ENCODE measurements around the gene EML2. TPM values are rescaled to one million over a fixed set of nuclear protein-coding genes. Genes with fewer than 3 reads are reported as not detected.

Gene EML2
- total RNA-seq, 1 donor from 2014 or later, result 13.0 TPM

Small RNA genes within 50 kb of the gene (small RNA-seq; reads per million reads assigned to genes)
- gene MIR642A (ENCODE audit: low replicate concordance) (0.11 reads per million), gene RN7SL836P (ENCODE audit: low replicate concordance) (not detected)

Other genes with a start within 250 kb of the EML2 start
- gene PPP1R13L, start 234.3 kb downstream of the EML2 start, total RNA-seq, result 0.49 TPM
- 4.2 TPM for gene POLR1G, start 232.8 kb downstream of the EML2 start, total RNA-seq
- 43.8 TPM for gene ERCC1, start 215.5 kb downstream of the EML2 start, total RNA-seq
- 0.49 TPM for gene FOSB, start 171.4 kb downstream of the EML2 start, total RNA-seq
- 58.8 TPM for gene RTN2, start 142.3 kb downstream of the EML2 start, total RNA-seq
- 0.25 TPM for gene PPM1N, start 141.0 kb downstream of the EML2 start, total RNA-seq
- 9.3 TPM for gene VASP, start 131.9 kb downstream of the EML2 start, total RNA-seq
- 1.2 TPM for gene OPA3, start 54.6 kb downstream of the EML2 start, total RNA-seq
- 0.25 TPM for gene GPR4, start 37.2 kb downstream of the EML2 start, total RNA-seq
- gene GIPR, start 28.8 kb upstream of the EML2 start, total RNA-seq, result 0.25 TPM
- 101 TPM for gene SNRPD2, start 52.6 kb upstream of the EML2 start, total RNA-seq
- gene QPCTL, start 53.3 kb upstream of the EML2 start, total RNA-seq, result 4.2 TPM
- gene FBXO46, start 91.5 kb upstream of the EML2 start, total RNA-seq, result 7.6 TPM
- not detected for gene MEIOSIN, start 94.0 kb upstream of the EML2 start, total RNA-seq
- gene SIX5, start 129.9 kb upstream of the EML2 start, total RNA-seq, result 0.98 TPM
- gene DMPK, start 143.1 kb upstream of the EML2 start, total RNA-seq, result 21.9 TPM
- gene DMWD, start 153.4 kb upstream of the EML2 start, total RNA-seq, result 33.7 TPM
- gene RSPH6A, start 175.9 kb upstream of the EML2 start, total RNA-seq, result not detected
- gene SYMPK, start 223.8 kb upstream of the EML2 start, total RNA-seq, result 21.4 TPM
- gene FOXA3, start 224.9 kb upstream of the EML2 start, total RNA-seq, result not detected
- 20.9 TPM for gene IRF2BP1, start 246.7 kb upstream of the EML2 start, total RNA-seq

All from temporal lobe (tissue), 2 donors.